ENCODE data around the gene MSANTD2.

- no peak for TF ChIP-seq CTCF (IDR thresholded peaks at IDR 0.05)
- no peak for TF ChIP-seq POLR2A (IDR thresholded peaks at IDR 0.05)
These were observed 75.1 kb downstream of the MSANTD2 start for GRCh38 chr11:124724979-124725718.

All from esophagus squamous epithelium (tissue), 4 donors.